Measurements from ENCODE around the gene RPTOR. TPM values are rescaled to one million over a fixed set of nuclear protein-coding genes. Genes with fewer than 3 reads are reported as not detected.

RPTOR gene
- total RNA-seq, 1 experiment from 2014 or later = 25.1 TPM

DNA sequence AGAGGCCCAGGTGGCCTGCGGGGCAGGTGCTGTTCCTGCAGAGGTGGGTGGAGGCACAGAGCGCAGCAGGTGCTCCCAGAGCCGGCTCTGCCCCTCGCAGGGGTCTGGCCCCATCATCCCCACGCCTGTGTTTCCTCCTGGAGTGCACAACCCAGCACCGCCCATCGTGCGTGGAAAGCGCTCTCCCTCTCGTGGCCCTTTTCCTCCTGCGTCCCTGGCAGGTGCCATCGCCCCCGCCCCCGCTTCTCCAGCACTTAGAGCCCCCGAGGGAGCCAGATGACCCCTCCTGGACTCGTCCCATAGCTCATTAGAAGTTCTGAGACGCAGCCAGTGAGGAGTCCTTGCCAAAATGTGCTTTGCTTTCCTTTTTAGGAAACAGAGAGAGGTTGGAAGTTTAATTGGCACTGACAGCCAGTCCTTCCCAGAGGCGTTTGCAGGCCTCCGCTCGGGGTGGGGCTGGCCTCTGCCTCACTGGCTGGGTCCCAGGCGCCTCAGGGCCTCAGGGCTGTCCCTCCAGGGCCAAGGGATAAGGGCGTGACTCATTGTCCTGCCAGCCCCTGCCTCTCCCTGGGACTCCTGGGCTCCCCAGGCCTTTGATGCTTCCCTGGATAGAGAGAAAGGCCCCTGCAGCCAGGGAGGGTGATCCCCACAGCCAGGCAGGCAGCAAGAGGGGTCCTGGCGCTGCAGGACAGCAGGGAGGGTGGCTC is 414.8 kb downstream of the RPTOR start:
- H3K27me3 ChIP-seq (ENCODE audit: insufficient read depth, low read length) = no peaks in the 10 kb centered on the region
- no peak overlapping the region; the same call in 1 of the 2 replicates for H3K14ac ChIP-seq (ENCODE audit: insufficient read depth, low read length)
- Mint-ChIP-seq H3K4me3 (no peak overlapping the region), H3K27me3 (ENCODE audit: low read depth) (peaks cover 1% of the 10 kb centered on the region), H3K27ac (no peak overlapping the region), H3K4me1 (peaks cover 13 to 17% of the 10 kb centered on the region in 2 experiments), H3K36me3 (ENCODE audit: insufficient read depth in 1 of 3, low read depth in 3 of 3) (peaks cover 0 to 3% (median 0%) of the 10 kb centered on the region in 3 experiments; a peak in 2 of 7 replicates), H3K9me3 (no peaks in the 10 kb centered on the region)
- no peaks in the 10 kb centered on the region for H3K23me2 ChIP-seq (ENCODE audit: insufficient read length, low read depth, low read length, poor library complexity, severe bottlenecking)
- H3K4me1 ChIP-seq (ENCODE audit: insufficient read depth, low read length) = no peaks in the 10 kb centered on the region
- H2BK20ac ChIP-seq (ENCODE audit: low read depth, low read length, poor library complexity, severe bottlenecking) = no peak overlapping the region
- H4K20me1 ChIP-seq (ENCODE audit: control insufficient read depth, insufficient read depth, insufficient read length) = no peaks in the 10 kb centered on the region
- H2BK5ac ChIP-seq (ENCODE audit: insufficient read length, low read length) = no peak overlapping the region
- no peaks in the 10 kb centered on the region for H3K79me2 ChIP-seq (ENCODE audit: insufficient read depth, low read length)
- no peak overlapping the region for H4K5ac ChIP-seq (ENCODE audit: insufficient read length, low read depth, low read length)
- no peak overlapping the region for H3K9ac ChIP-seq (ENCODE audit: extremely low read depth, insufficient read length, low read length)
- no peak overlapping the region for H3T11ph ChIP-seq (ENCODE audit: low read length)
- no peak overlapping the region for H2BK120ac ChIP-seq (ENCODE audit: low read depth, low read length, poor library complexity, severe bottlenecking)
- no peak overlapping the region for H2AK5ac ChIP-seq (ENCODE audit: insufficient read length, low read length)
- no peak overlapping the region for H3K56ac ChIP-seq (ENCODE audit: insufficient read length, low read depth, low read length)
- H2BK12ac ChIP-seq (ENCODE audit: insufficient read length, low read depth, low read length) = no peak overlapping the region
- no peak overlapping the region for H3K4me2 ChIP-seq (ENCODE audit: insufficient read depth, insufficient read length, low read length)
- no peak overlapping the region for H3K18ac ChIP-seq (ENCODE audit: insufficient read length, low read depth, low read length)
- TF ChIP-seq, protein P1, sequence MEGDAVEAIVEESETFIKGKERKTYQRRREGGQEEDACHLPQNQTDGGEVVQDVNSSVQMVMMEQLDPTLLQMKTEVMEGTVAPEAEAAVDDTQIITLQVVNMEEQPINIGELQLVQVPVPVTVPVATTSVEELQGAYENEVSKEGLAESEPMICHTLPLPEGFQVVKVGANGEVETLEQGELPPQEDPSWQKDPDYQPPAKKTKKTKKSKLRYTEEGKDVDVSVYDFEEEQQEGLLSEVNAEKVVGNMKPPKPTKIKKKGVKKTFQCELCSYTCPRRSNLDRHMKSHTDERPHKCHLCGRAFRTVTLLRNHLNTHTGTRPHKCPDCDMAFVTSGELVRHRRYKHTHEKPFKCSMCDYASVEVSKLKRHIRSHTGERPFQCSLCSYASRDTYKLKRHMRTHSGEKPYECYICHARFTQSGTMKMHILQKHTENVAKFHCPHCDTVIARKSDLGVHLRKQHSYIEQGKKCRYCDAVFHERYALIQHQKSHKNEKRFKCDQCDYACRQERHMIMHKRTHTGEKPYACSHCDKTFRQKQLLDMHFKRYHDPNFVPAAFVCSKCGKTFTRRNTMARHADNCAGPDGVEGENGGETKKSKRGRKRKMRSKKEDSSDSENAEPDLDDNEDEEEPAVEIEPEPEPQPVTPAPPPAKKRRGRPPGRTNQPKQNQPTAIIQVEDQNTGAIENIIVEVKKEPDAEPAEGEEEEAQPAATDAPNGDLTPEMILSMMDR (conservative IDR thresholded peaks at IDR 0.05) = no peak
- H3K4ac ChIP-seq (ENCODE audit: low read depth, low read length) = no peak overlapping the region
- H3K23ac ChIP-seq (ENCODE audit: insufficient read length, low read depth, low read length) = no peak overlapping the region
- no peak overlapping the region for H2BK15ac ChIP-seq (ENCODE audit: low read depth, low read length)
- no peak overlapping the region for H4K91ac ChIP-seq (ENCODE audit: insufficient read length, low read depth, low read length)
- no peak overlapping the region for H2AFZ ChIP-seq (ENCODE audit: low read length)
- no peaks in the 10 kb centered on the region for H3K79me1 ChIP-seq (ENCODE audit: insufficient read depth, low read depth, low read length, poor library complexity, severe bottlenecking)
- DNase-seq = no peak
- H4K8ac ChIP-seq (replicated peaks; ENCODE audit: insufficient read length, low read depth, low read length) = no peak overlapping the region
- no peak overlapping the region for H3K27ac ChIP-seq (ENCODE audit: insufficient read length, low read depth, low read length)
- H3K9me3 ChIP-seq (ENCODE audit: control insufficient read depth, low read depth, low read length) = no peaks in the 10 kb centered on the region
- WGBS (ENCODE audit: extremely low coverage, insufficient read length, low lambda C conversion rate) = no CpG with 5 or more reads among the region's 23 CpGs

Measured in H9 (cell line).